Fibroblast of mammary gland (primary cell): ENCODE data around the gene HDHD5.

ENCODE experiments used
- DNase-seq: peaks from one replicate; pipeline ENCODE4 v3.0.0-alpha.2; 2010; ENCODE audit warnings: low read depth
- H3K4me3 ChIP-seq: 2 replicates; pipeline ENCODE4 v1.5.1; 2011; ENCODE audit warnings: low read depth, mild to moderate bottlenecking, low read length, moderate library complexity; ENCODE audit not compliant: control insufficient read depth
- CTCF ChIP-seq: conservative IDR thresholded peaks from 2 replicates; pipeline ENCODE4 v1.5.1; 2011; ENCODE audit warnings: low read depth, low read length, inconsistent platforms; ENCODE audit not compliant: control insufficient read depth, insufficient read depth

The HDHD5 gene

GRCh38 chr22:17101475-17102296 is 57.4 kb downstream of the HDHD5 start:
- no peak for TF ChIP-seq CTCF
- no peak overlapping the region for H3K4me3 ChIP-seq
- no peak for DNase-seq

GRCh38 chr22:17100621-17101020 is 58.5 kb downstream of the HDHD5 start:
- H3K4me3 ChIP-seq = no peak overlapping the region
- no peak for TF ChIP-seq CTCF
- DNase-seq = no peak

- TF ChIP-seq CTCF = no peak
- H3K4me3 ChIP-seq = no peak overlapping the region
- DNase-seq = no peak
Observed at GRCh38 chr22:17098379-17098819, 60.7 kb downstream of the HDHD5 start.

- DNase-seq = no peak
- no peak for TF ChIP-seq CTCF
- no peak overlapping the region for H3K4me3 ChIP-seq
Observed at GRCh38 chr22:17097701-17098100, 61.4 kb downstream of the HDHD5 start.

- DNase-seq = no peak
- no peak for TF ChIP-seq CTCF
- no peak overlapping the region for H3K4me3 ChIP-seq
Observed at GRCh38 chr22:17097062-17097461, 62.0 kb downstream of the HDHD5 start.

- DNase-seq = no peak
- no peak for TF ChIP-seq CTCF
- H3K4me3 ChIP-seq = no peak overlapping the region
Observed at GRCh38 chr22:17096071-17096470, 63.0 kb downstream of the HDHD5 start.
